RWPE2 (cell line): ENCODE data around the gene CEP43.
"Not testable (repeated sequence)": the region's sequence is repeated elsewhere in the genome, so short reads cannot be mapped to it uniquely, and the experiment has no call there.

Experiments
- ATAC-seq: fragments of 200-7000 bp; cut with Tn5 transposase; 3 replicates; pipeline ENCODE4 v1.9.1; 2021; ENCODE audit warnings: low read depth
- DNase-seq: peaks from one replicate; pipeline ENCODE4 v3.0.0-alpha.2; 2020; ENCODE audit warnings: low spot score
- H3K27ac ChIP-seq: fragments of 450-650 bp; 2 replicates; pipeline ENCODE4 v1.5.1; 2017; ENCODE audit warnings: mild to moderate bottlenecking; ENCODE audit not compliant: poor library complexity, severe bottlenecking
- H3K27me3 ChIP-seq: fragments of 250-450 bp; sonication (Bioruptor Pico); 2 replicates; pipeline ENCODE4 v1.5.1; 2021; ENCODE audit warnings: mild to moderate bottlenecking, moderate library complexity; ENCODE audit not compliant: insufficient read depth, poor library complexity, severe bottlenecking
- H3K36me3 ChIP-seq: fragments of 250-450 bp; sonication (Bioruptor Pico); 2 replicates; pipeline ENCODE4 v1.5.1; 2020; ENCODE audit warnings: low read depth, mild to moderate bottlenecking, moderate library complexity
- H3K4me1 ChIP-seq: fragments of 250-450 bp; sonication (Bioruptor Pico); 2 replicates; pipeline ENCODE4 v1.5.1; 2021; ENCODE audit warnings: mild to moderate bottlenecking, moderate library complexity; ENCODE audit not compliant: insufficient read depth, poor library complexity, severe bottlenecking
- H3K4me3 ChIP-seq: fragments of 250-450 bp; sonication (Bioruptor Pico); 2 replicates; pipeline ENCODE4 v1.5.1; 2021; ENCODE audit warnings: mild to moderate bottlenecking, moderate library complexity; ENCODE audit not compliant: severe bottlenecking
- H3K9me3 ChIP-seq: fragments of 250-450 bp; sonication (Bioruptor Pico); 2 replicates; pipeline ENCODE4 v1.5.1; 2021; ENCODE audit warnings: mild to moderate bottlenecking, moderate library complexity; ENCODE audit not compliant: severe bottlenecking
- CTCF ChIP-seq: fragments of 450-650 bp; IDR thresholded peaks from one replicate; pipeline ENCODE4 v1.5.1; 2017; ENCODE audit warnings: mild to moderate bottlenecking, moderate library complexity; ENCODE audit not compliant: poor library complexity, severe bottlenecking

The CEP43 gene, protein sequence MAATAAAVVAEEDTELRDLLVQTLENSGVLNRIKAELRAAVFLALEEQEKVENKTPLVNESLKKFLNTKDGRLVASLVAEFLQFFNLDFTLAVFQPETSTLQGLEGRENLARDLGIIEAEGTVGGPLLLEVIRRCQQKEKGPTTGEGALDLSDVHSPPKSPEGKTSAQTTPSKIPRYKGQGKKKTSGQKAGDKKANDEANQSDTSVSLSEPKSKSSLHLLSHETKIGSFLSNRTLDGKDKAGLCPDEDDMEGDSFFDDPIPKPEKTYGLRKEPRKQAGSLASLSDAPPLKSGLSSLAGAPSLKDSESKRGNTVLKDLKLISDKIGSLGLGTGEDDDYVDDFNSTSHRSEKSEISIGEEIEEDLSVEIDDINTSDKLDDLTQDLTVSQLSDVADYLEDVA

DNA sequence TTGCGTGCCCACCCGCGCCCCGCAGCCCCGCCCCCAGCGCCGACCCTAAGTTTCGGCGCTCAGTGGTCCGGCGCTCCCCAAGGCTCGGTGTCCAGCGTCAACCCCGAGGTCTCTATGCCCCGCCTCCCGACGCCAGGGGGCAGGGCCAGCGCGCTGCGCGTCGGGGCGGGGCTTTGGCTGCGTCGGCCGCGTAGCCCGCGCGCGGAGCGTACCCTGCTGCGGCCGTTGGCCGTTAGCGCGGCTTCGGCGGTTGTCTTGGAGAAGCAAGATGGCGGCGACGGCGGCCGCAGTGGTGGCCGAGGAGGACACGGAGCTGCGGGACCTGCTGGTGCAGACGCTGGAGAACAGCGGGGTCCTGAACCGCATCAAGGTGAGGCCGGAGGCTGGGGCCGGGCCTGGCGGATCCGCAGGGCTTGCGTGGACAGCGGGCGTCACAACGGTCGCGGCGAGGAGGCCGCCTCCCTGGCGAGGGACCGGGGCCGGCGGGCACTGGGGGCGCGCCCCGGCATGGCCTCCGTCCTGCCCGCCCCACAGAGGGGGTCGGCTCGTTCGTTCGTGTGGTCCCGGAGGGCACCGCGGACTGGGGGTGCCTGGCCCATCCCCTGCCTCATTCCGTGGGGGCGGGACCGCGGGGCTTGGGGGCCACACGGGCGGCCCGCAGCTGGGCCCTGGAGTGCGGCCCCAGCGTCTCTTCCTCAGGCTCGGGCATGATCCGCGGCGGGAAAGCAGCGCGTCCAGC lies at the start of gene CEP43:
Gene CEP43, plus strand, starts transcription at position 253 of the 739 bp plus-strand sequence. Its CDS starts 16 bp downstream, at position 269.
- H3K36me3 ChIP-seq: peaks cover 33% of the 10 kb centered on the region
- TF ChIP-seq CTCF: no peak
- DNase-seq: peak; percentile 92
- H3K27me3 ChIP-seq: no peaks in the 10 kb centered on the region
- H3K4me3 ChIP-seq: peak within 1 kb of the TSS; percentile 81
- ATAC-seq: peak; percentile 84
- H3K9me3 ChIP-seq: no peaks in the 10 kb centered on the region
- peak within 1 kb of the TSS; percentile 69 for H3K27ac ChIP-seq
- peaks cover 11% of the 10 kb centered on the region for H3K4me1 ChIP-seq

GRCh38 chr6:166949528-166950442 lies 49.4 kb upstream of the CEP43 start:
- H3K27me3 ChIP-seq: no peaks in the 10 kb centered on the region
- no peak overlapping the region for H3K4me3 ChIP-seq
- ATAC-seq (no peak), DNase-seq (no peak)
- H3K27ac ChIP-seq: no peak overlapping the region
- H3K9me3 ChIP-seq: no peaks in the 10 kb centered on the region
- TF ChIP-seq CTCF: no peak
- H3K4me1 ChIP-seq: no peaks in the 10 kb centered on the region
- H3K36me3 ChIP-seq: no peaks in the 10 kb centered on the region

GRCh38 chr6:166950443-166950821 lies 48.8 kb upstream of the CEP43 start:
- Histone ChIP-seq H3K27ac (no peak overlapping the region), H3K4me1 (no peaks in the 10 kb centered on the region), H3K4me3 (no peak overlapping the region), H3K27me3 (no peaks in the 10 kb centered on the region), H3K36me3 (no peaks in the 10 kb centered on the region), H3K9me3 (no peaks in the 10 kb centered on the region)
- no peak for DNase-seq
- ATAC-seq: no peak
- no peak for TF ChIP-seq CTCF

DNA sequence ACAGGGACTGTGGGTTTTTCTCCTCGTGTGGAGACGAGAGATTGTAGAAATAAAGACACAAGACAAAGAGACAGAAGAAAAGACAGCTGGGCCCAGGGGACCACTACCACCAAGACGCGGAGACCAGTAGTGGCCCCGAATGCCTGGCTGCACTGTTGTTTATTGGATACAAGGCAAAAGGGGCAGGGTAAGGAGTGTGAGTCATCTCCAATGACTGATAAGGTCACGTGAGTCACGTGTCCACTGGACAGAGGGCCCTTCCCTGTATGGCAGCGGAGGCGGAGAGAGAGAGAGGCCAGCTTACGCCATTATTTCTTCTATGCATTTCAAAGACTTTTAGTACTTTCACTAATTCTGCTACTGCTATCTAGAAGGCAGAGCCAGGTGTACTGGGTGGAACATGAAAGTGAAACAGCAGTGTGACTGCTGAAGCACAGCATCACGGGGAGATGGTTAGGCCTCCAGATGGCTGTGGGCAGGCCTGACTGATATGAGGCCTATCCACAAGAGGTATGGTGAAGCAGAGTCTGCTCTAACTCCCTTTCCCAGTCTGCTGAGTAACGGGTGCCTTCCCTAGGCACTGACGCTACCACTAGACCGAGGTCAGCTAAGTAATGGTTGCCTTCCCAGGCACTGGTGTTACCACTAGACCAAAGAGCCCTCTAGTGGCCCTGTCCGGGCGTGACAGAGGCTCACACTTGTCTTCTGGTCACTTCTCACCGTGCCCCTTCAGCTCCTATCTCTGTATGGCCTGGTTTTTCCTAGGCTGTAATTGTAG lies 48.1 kb upstream of the CEP43 start:
- peak; percentile 38; the same call in 1 of the 3 replicates for ATAC-seq
- not testable (repeated sequence) for H3K27me3 ChIP-seq, H3K36me3 ChIP-seq, H3K4me3 ChIP-seq, H3K27ac ChIP-seq, DNase-seq, H3K9me3 ChIP-seq, H3K4me1 ChIP-seq
- peak; percentile 66 for TF ChIP-seq CTCF
